Muscle of leg (tissue), 11 donors: ENCODE data around the gene MYL5. TPM values are rescaled to one million over a fixed set of nuclear protein-coding genes. Genes with fewer than 3 reads are reported as not detected.

Source experiments
- DNase-seq: peaks from one replicate; pipeline ENCODE4 v3.0.0; 2013
- H3K27ac ChIP-seq: one replicate; pipeline ENCODE4 v1.5.1; 2013; ENCODE audit warnings: mild to moderate bottlenecking, low read length, control low read depth
- H3K27me3 ChIP-seq: one replicate; pipeline ENCODE4 v1.6.1; 2013; ENCODE audit warnings: low read length; ENCODE audit not compliant: control insufficient read depth, insufficient read depth
- H3K36me3 ChIP-seq: one replicate; pipeline ENCODE4 v1.6.1; 2013; ENCODE audit warnings: low read length; ENCODE audit not compliant: control insufficient read depth, insufficient read depth
- H3K4me1 ChIP-seq: one replicate; pipeline ENCODE4 v1.6.1; 2013; ENCODE audit warnings: low read length; ENCODE audit not compliant: control insufficient read depth, insufficient read depth
- H3K4me3 ChIP-seq: one replicate; pipeline ENCODE4 v1.5.1; 2013; ENCODE audit warnings: low read length, control low read depth
- H3K9me3 ChIP-seq: replicated peaks from 2 replicates; pipeline ENCODE4 v1.6.1; 2013; ENCODE audit warnings: low read depth, low read length; ENCODE audit not compliant: control insufficient read depth
- WGBS: methylation state at CpG from one replicate; pipeline ENCODE4 v1.1.5; 2013; ENCODE audit warnings: missing lambda C conversion rate; ENCODE audit not compliant: insufficient coverage; 5-methylcytosine and 5-hydroxymethylcytosine counted together
- polyA plus RNA-seq, 8 donors: library from polyadenylated mRNA; unstranded; fragments of 120-200 nt; gene quantifications; one replicate each; pipeline versions ENCODE4 v1.2.1 to v1.2.3, GENCODE V29; 2013; ENCODE audit warnings: inconsistent platforms in 1 of 8, low replicate concordance in 1 of 8; ENCODE audit not compliant: insufficient read length in 8 of 8, insufficient read depth in 1 of 8
- total RNA-seq: library from RNA; stranded (reverse); fragments of 120-200 nt; gene quantifications from one replicate; pipeline ENCODE4 v1.2.4, GENCODE V29; 2013

Gene MYL5
- total and polyA plus RNA-seq, 9 donors: 500 to 1,456 (median 733) TPM

- no peak overlapping the region for H3K27ac ChIP-seq
- H3K4me1 ChIP-seq: peaks cover 29% of the 10 kb centered on the region
- H3K9me3 ChIP-seq: no peaks in the 10 kb centered on the region
- H3K36me3 ChIP-seq: peaks cover 22% of the 10 kb centered on the region
- H3K4me3 ChIP-seq: no peak overlapping the region
- WGBS: no CpG with 5 or more reads among the region's 3 CpGs
- no peak for DNase-seq
- no peaks in the 10 kb centered on the region for H3K27me3 ChIP-seq
Observed at GRCh38 chr4:671769-672168, 2.6 kb upstream of the MYL5 start.

GRCh38 chr4:673349-674091, 822 bp upstream of the MYL5 start:
- WGBS: 5% methylated on average over 41 of the region's 55 CpGs
- peak; percentile 53 for DNase-seq
- H3K4me3 ChIP-seq: peak overlapping the region; percentile 59
- H3K9me3 ChIP-seq: no peaks in the 10 kb centered on the region
- peaks cover 45% of the 10 kb centered on the region for H3K4me1 ChIP-seq
- H3K36me3 ChIP-seq: peaks cover 22% of the 10 kb centered on the region
- no peaks in the 10 kb centered on the region for H3K27me3 ChIP-seq
- H3K27ac ChIP-seq: no peak overlapping the region

- peaks cover 28% of the 10 kb centered on the region for H3K36me3 ChIP-seq
- peak; percentile 50 for DNase-seq
- no peaks in the 10 kb centered on the region for H3K9me3 ChIP-seq
- peak overlapping the region; percentile 90 for H3K4me3 ChIP-seq
- 55% methylated on average over 23 of the region's 26 CpGs for WGBS
- H3K4me1 ChIP-seq: peaks cover 61% of the 10 kb centered on the region
- no peaks in the 10 kb centered on the region for H3K27me3 ChIP-seq
- H3K27ac ChIP-seq: peak overlapping the region; percentile 94
Observed at GRCh38 chr4:675036-675882, 917 bp downstream of the MYL5 start.

GRCh38 chr4:675980-676870, 1.9 kb downstream of the MYL5 start:
- 47% methylated on average over 15 of the region's 19 CpGs for WGBS
- H3K36me3 ChIP-seq: peaks cover 31% of the 10 kb centered on the region
- DNase-seq: peak; percentile 81
- H3K27me3 ChIP-seq: no peaks in the 10 kb centered on the region
- H3K4me1 ChIP-seq: peaks cover 71% of the 10 kb centered on the region
- peak overlapping the region; percentile 90 for H3K4me3 ChIP-seq
- H3K9me3 ChIP-seq: no peaks in the 10 kb centered on the region
- H3K27ac ChIP-seq: peak overlapping the region; percentile 94

GRCh38 chr4:676871-677235, 2.5 kb downstream of the MYL5 start:
- 77% methylated on average over 8 of the region's 8 CpGs for WGBS
- Histone ChIP-seq H3K4me3 (no peak overlapping the region), H3K36me3 (peaks cover 27% of the 10 kb centered on the region), H3K4me1 (peaks cover 73% of the 10 kb centered on the region), H3K27me3 (no peaks in the 10 kb centered on the region), H3K9me3 (no peaks in the 10 kb centered on the region), H3K27ac (peak overlapping the region; percentile 94)
- peak; percentile 77 for DNase-seq

GRCh38 chr4:677431-678293, 3.3 kb downstream of the MYL5 start:
- Histone ChIP-seq H3K9me3 (no peaks in the 10 kb centered on the region), H3K36me3 (peaks cover 24% of the 10 kb centered on the region), H3K4me1 (peaks cover 81% of the 10 kb centered on the region), H3K4me3 (peak overlapping the region; percentile 44), H3K27me3 (no peaks in the 10 kb centered on the region), H3K27ac (peak overlapping the region; percentile 90)
- peak; percentile 80 for DNase-seq
- 56% methylated on average over 11 of the region's 26 CpGs for WGBS

GRCh38 chr4:678331-679103, 4.2 kb downstream of the MYL5 start:
- no peaks in the 10 kb centered on the region for H3K27me3 ChIP-seq
- peaks cover 18% of the 10 kb centered on the region for H3K36me3 ChIP-seq
- peak overlapping the region; percentile 44 for H3K4me3 ChIP-seq
- no peaks in the 10 kb centered on the region for H3K9me3 ChIP-seq
- H3K27ac ChIP-seq: peak overlapping the region; percentile 90
- WGBS: 70% methylated on average over 12 of the region's 14 CpGs
- peaks cover 81% of the 10 kb centered on the region for H3K4me1 ChIP-seq
- no peak for DNase-seq

- Histone ChIP-seq H3K36me3 (peaks cover 18% of the 10 kb centered on the region), H3K27ac (peak overlapping the region; percentile 90), H3K4me3 (peak overlapping the region; percentile 44), H3K27me3 (no peaks in the 10 kb centered on the region), H3K9me3 (no peaks in the 10 kb centered on the region), H3K4me1 (peaks cover 87% of the 10 kb centered on the region)
- no peak for DNase-seq
- WGBS: 82% methylated on average over 10 of the region's 13 CpGs
Observed at GRCh38 chr4:679104-679481, 4.8 kb downstream of the MYL5 start.

- 83% methylated on average over 11 of the region's 11 CpGs for WGBS
- Histone ChIP-seq H3K36me3 (peaks cover 18% of the 10 kb centered on the region), H3K27ac (peak overlapping the region; percentile 90), H3K4me1 (peaks cover 92% of the 10 kb centered on the region), H3K4me3 (peak overlapping the region; percentile 44), H3K27me3 (no peaks in the 10 kb centered on the region), H3K9me3 (no peaks in the 10 kb centered on the region)
- no peak for DNase-seq
Observed at GRCh38 chr4:679629-680028, 5.3 kb downstream of the MYL5 start.
